Kidney tubule cell (primary cell): ENCODE results near the gene IL18R1.

Experiments used
- DNase-seq: peaks from one replicate; pipeline ENCODE4 v3.0.0-alpha.2; 2018; ENCODE audit warnings: low spot score

IL18R1 gene

GRCh38 chr2:102433973-102434654 lies 78.5 kb downstream of the IL18R1 start:
- no peak for DNase-seq

- peak; percentile 49 for DNase-seq
Observed at GRCh38 chr2:102434655-102435381, 79.2 kb downstream of the IL18R1 start.

GRCh38 chr2:102435741-102436140 lies 80.1 kb downstream of the IL18R1 start:
- no peak for DNase-seq

- peak; percentile 86 for DNase-seq
Observed at GRCh38 chr2:102436323-102436722, 80.7 kb downstream of the IL18R1 start.

GRCh38 chr2:102437122-102437521 lies 81.5 kb downstream of the IL18R1 start:
- DNase-seq: no peak

GRCh38 chr2:102438111-102438510 lies 82.5 kb downstream of the IL18R1 start:
- no peak for DNase-seq

- DNase-seq: no peak
Observed at GRCh38 chr2:102438578-102438977, 83.0 kb downstream of the IL18R1 start.

GRCh38 chr2:102439065-102439695 lies 83.6 kb downstream of the IL18R1 start:
- DNase-seq: peak; percentile 92

GRCh38 chr2:102442967-102443828 lies 87.6 kb downstream of the IL18R1 start:
- peak; percentile 55 for DNase-seq

- DNase-seq: no peak
Observed at GRCh38 chr2:102444233-102444632, 88.6 kb downstream of the IL18R1 start.

GRCh38 chr2:102446936-102447335 lies 91.3 kb downstream of the IL18R1 start:
- DNase-seq: no peak
